CD4-positive, alpha-beta T cell treated with Interleukin-1 beta for 1 hour (primary cell): Measurements from ENCODE around the gene TNFRSF6B.

Experiments
- DNase-seq, 2 donors: peaks; one replicate each; pipeline ENCODE4 v3.0.0-alpha.2; 2020 to 2022

The TNFRSF6B gene

DNA sequence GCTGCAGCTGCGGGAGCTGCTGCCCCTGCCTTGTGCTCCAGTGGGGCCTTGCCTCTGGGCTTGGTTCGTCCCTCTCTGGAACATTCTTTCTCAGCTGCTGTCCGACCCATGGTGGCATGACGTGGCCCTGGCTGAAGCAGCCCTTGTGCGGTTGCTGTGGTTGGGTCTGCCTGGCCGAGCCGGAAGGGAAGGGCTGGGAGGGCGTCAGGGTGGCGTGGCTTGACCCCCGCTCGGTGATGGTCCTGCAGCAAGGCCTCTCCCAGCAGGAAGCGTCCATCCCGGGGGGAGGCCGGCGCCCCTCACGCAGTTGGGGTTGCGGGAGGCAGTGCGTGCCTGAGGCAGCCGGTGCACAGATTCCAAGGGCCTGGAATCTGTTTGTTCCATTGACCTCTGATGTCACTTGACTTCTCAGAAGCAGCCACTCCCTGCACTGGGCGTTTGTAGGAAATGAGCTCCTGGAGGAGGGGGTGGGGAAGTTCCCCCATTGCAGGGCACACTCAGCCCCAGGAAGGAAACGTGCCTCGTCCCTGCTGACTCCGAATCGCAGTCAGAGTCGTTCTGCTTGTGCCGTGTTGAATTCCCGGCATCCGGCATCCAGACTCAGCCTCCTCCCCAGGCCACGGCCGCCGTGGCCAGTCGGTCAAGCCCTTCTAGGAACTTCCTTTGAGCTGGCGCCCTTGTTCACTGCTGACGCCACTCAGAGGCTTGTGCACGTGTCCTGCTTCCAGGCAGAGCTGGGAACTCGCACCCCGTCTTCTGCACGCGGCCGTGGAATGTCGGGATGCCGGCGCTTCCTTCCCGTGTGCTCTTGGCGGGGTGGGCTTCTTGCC, 9.7 kb upstream of the TNFRSF6B start:
- peak; percentile 29 to 79 for DNase-seq

DNA sequence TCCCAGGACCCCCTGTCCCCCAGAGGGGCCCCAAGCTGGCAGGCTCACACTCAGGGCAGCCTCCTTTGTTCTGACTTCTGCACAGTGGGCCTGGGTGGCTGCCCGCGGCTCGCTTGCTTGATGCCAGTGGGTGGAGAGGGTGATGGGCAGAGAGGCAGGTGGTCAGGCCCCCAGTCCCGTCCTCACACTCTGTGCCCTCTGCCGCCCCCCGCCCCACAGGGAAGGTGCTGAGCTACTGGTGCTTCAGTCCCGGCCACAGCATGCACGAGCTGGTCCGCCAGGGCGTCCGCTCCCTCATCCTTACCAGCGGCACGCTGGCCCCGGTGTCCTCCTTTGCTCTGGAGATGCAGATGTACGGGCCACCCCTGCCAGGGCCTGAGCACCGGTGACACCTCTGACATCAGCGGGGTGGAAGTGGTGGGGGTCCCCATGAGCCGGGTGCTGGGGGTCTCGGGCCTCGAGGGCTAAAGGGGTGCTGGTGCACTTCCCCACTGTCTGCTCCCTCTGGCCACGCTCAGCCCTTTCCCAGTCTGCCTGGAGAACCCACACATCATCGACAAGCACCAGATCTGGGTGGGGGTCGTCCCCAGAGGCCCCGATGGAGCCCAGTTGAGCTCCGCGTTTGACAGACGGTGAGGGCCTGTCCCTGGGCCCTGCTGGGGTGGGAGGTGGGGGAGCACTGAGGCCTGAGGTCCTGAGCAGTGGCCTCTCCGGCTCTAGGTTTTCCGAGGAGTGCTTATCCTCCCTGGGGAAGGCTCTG, 8.9 kb upstream of the TNFRSF6B start:
- no peak for DNase-seq

DNA sequence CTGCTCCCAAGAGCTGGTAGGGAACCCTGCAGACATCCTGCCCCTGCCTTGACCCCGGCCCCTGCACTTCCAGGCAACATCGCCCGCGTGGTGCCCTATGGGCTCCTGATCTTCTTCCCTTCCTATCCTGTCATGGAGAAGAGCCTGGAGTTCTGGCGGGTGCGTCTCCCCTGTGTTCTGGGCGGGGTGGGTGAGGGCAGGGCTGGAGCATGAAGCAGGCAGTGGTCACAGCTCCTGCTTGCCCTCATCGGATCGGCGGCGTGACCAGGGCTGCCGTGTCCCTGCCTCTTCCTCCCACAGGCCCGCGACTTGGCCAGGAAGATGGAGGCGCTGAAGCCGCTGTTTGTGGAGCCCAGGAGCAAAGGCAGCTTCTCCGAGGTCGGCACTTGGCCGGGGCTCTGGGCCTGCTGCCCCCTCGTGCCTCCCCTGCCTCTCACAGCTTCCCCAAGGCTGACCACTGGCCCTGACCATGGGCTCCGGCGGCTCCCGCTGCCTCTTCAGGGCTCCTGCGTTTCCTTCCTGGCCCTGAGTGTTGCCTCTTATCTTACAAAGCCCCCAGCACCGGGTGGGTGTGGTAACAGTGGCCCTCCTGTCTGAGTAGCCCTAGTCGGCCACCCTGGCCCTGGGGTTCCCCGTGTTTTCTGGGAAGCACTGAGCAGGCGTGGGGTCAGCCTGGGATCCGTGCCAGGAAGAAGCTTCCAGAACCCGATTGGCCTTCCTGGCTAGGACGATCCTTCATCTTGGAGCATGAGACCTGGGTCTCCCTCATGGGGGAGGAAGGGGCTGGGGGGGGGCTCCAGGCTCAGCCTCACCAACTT, 8.0 kb upstream of the TNFRSF6B start:
- DNase-seq, result no peak

DNA sequence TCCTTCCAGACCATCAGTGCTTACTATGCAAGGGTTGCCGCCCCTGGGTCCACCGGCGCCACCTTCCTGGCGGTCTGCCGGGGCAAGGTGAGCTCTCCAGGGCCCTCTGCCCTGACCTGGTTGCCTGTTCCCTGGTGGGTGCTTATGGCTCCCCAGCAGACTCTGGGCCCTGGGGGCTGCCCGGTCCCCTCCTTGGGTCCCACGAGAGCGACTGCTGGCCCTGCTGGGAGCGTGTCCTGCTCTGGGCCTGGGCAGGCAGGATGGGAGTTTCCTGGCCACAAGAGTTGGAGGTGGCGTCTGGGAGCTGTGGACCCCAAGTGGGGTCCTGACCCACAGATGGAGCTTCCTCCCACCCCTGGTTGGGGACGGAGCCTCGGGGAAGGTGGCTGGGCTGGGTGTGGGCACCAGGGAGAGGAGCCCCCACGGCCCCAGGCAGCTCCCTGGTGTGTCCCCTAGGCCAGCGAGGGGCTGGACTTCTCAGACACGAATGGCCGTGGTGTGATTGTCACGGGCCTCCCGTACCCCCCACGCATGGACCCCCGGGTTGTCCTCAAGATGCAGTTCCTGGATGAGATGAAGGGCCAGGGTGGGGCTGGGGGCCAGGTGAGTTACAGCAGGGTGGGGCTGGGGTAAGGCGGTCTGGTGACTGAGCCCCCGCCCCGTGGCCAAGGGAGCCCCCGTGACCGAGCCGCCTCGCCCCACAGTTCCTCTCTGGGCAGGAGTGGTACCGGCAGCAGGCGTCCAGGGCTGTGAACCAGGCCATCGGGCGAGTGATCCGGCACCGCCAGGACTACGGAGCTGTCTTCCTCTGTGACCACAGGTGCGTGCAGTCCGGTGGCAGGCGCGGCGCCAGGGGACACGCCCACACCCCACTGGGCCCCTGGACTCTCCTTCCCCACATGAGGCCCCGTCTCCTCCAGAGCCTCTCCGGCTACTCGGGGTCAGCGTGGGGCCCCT, 7.1 kb upstream of the TNFRSF6B start:
- no peak for DNase-seq

DNA sequence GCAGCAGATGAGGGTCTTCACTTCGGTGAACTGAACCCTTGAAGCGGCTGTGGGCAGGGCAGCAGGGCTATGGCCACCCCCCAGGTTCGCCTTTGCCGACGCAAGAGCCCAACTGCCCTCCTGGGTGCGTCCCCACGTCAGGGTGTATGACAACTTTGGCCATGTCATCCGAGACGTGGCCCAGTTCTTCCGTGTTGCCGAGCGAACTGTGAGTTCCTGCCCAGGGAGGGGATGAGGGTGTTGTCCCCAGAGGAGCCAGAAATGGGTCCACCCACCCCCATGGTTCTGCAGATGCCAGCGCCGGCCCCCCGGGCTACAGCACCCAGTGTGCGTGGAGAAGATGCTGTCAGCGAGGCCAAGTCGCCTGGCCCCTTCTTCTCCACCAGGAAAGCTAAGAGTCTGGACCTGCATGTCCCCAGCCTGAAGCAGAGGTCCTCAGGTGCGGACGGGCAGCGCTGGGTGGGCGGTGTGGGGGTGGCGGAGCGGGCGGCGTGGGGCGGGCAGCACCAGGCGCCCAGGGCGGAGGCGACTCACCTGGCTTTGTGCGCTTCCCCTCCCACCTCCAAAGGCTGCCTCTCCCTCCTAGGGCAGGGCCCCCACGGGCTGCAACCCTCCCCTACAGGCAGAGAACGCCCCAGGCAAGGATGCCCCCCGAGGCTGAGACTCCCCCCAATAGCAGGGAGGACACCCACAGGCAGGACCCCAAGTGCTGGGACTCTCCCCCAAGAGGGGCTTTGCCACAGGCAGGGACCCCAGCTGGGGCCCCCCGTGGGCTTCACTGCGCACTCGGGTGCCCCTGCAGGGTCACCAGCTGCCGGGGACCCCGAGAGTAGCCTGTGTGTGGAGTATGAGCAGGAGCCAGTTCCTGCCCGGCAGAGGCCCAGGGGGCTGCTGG, 6.2 kb upstream of the TNFRSF6B start:
- DNase-seq, result no peak

DNA sequence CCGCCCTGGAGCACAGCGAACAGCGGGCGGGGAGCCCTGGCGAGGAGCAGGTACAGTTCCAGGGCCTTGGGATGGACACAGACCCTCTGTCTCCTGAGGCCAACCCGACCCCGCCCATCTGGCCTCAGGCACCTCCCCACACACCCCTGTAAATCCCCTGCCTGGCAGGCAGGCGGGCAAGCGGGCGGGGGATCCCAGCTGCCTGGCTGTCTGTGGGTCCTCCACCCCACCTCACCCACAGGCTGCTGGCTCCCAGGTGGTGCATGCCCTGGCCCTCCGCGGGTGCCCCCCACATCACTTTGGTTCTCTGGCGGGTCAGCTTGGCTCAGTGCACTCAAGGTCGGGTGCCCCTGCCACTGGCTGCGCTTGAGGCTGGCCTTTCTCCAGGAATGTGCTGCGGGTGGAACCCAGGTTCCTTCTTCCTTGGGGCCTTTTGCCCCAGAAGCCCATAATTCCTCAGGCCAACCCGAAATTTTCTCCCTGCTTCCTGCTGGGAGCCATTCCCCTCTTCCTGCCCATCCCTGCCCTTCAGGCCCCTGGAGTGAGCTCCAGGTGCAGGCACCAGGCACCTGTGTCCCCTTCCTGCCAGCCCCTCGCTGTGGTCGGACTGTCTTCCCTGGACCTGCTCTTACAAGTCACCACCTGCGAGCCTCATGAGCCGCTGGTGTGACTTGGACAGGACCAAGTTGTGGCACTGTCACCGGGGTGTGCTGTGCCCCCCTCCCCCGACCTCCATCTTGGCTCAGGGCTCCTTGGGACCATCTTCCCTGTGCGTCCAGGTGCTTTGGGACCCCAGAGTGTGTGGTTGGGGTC, 5.3 kb upstream of the TNFRSF6B start:
- no peak for DNase-seq

DNA sequence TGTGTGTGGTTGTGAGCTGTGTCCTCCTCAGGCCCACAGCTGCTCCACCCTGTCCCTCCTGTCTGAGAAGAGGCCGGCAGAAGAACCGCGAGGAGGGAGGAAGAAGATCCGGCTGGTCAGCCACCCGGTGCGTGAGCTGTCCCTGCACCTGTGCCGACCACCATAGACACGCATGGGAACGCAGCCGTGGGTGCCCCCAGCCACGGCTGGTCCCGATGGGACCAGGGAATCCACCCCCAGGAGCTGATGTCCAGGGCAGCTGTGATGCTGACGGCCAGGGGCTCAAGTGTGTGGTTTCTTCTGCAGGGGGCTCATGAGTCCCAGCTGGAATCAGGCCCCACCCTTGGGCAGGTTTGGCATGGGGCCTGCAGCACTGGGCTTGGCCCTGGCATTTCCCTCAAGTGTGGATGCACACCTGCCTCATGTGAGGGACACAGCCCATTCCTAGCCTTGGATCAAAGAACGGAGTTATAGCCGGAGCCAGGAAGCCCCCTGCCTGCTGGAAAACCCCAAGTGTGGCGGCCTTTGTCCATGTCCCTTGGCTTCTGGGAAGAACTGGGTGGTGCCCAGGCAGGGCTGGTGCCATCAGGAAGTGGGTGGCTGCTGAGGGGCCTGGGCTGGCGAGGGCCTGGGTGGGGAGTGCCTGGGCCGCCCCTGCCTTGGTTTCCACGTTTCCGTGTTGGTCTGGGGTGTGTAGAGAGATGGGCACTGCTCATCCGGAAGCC, 4.6 kb upstream of the TNFRSF6B start:
- DNase-seq, result no peak

DNA sequence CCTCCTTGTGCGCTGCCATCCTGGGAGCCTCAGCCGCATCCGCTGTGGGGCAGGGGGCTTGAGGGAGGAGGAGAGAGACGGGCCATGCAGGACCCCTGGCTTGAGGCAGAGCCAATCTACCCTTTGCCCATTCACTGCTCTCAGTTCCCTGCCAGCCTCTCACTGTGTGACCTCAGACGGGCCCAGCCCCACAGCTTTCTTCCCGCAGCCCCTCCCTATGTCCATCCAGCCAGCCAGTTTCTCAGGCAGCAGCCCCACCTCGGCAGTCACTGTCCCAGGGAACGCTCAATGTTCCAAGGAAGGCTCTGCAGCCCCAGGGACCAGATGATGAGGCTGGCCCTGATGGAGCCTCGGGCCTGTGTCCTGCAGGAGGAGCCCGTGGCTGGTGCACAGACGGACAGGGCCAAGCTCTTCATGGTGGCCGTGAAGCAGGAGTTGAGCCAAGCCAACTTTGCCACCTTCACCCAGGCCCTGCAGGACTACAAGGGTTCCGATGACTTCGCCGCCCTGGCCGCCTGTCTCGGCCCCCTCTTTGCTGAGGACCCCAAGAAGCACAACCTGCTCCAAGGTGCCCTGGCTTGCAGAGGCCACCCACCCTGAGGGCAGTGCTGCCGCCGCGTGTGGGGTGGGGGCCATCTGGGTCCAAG, 3.9 kb upstream of the TNFRSF6B start:
- no peak for DNase-seq

DNA sequence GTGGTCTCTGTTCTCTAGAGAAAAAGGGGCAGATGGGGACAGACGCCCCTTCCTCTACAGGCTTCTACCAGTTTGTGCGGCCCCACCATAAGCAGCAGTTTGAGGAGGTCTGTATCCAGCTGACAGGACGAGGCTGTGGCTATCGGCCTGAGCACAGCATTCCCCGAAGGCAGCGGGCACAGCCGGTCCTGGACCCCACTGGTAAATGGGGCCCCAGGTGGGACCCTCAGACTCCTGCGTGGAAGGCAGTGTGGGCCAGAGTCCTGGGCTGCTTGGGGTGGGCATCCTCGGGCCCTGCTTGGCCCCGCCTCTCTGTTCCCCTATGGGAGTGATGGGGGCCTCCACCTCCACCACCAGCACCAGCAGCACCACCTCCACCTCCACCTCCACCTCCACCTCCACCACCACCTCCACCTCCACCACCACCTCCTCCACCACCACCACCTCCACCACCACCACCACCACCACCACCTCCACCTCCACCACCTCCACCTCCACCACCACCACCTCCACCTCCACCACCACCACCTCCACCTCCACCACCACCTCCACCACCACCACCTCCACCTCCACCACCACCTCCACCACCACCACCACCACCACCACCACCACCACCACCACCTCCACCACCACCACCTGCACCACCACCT, 3.2 kb upstream of the TNFRSF6B start:
- DNase-seq, result no peak

DNA sequence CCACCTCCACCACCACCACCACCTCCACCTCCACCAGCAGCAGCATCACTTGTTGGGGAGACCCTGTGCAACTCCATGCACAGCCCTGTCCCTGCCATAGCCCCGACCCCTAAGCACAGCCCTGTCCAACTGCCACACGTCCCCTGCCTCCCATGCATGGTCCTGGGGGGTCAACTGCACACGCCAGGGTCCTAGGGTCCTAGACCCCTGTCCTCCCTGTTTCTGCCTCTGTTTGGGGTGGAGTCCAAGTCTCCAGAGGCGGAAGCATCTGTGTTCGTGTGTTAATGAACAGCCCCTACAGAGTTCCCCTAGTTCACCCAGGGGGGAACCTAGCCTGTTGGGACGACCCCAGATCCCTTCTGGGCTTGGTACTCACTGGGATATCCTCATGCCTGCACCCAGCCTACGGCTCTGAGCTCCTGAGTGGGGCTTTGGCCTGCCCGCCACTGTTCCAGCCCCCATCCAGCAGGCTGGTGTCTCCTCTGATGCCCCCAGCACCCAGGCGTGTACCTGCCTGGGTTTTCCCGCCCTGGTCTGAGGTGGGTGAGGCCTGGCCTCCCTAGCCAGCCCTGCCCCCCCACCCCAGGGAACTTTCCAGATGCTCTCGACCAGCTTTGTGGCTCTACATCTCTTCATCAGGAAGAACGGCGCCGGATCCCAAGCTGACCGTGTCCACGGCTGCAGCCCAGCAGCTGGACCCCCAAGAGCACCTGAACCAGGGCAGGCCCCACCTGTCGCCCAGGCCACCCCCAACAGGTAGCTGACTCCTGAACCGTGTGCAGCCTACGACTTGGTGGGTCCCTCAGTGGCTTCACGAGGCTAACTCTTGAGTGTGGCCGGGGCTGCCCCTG, 2.5 kb upstream of the TNFRSF6B start:
- no peak for DNase-seq

DNA sequence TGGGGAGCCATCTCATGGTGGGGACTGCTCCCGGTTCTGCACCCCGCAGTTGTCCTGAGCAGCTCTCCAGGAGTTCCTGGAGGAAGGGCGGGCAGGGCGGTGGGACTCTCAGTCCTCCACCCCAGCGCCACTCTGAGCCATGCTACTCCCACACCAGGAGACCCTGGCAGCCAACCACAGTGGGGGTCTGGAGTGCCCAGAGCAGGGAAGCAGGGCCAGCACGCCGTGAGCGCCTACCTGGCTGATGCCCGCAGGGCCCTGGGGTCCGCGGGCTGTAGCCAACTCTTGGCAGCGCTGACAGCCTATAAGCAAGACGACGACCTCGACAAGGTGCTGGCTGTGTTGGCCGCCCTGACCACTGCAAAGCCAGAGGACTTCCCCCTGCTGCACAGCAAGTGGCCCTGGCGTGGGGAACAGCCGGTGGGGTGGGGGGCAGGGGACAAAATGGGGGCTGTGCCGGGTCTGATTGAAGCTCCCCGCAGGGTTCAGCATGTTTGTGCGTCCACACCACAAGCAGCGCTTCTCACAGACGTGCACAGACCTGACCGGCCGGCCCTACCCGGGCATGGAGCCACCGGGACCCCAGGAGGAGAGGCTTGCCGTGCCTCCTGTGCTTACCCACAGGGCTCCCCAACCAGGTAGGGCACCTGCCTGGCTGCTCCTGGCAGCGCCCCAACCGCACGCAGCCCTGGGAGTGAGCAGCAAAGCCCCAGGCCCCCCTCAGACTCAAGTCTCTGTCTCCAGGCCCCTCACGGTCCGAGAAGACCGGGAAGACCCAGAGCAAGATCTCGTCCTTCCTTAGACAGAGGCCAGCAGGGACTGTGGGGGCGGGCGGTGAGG, 1.6 kb upstream of the TNFRSF6B start:
- DNase-seq, result no peak

DNA sequence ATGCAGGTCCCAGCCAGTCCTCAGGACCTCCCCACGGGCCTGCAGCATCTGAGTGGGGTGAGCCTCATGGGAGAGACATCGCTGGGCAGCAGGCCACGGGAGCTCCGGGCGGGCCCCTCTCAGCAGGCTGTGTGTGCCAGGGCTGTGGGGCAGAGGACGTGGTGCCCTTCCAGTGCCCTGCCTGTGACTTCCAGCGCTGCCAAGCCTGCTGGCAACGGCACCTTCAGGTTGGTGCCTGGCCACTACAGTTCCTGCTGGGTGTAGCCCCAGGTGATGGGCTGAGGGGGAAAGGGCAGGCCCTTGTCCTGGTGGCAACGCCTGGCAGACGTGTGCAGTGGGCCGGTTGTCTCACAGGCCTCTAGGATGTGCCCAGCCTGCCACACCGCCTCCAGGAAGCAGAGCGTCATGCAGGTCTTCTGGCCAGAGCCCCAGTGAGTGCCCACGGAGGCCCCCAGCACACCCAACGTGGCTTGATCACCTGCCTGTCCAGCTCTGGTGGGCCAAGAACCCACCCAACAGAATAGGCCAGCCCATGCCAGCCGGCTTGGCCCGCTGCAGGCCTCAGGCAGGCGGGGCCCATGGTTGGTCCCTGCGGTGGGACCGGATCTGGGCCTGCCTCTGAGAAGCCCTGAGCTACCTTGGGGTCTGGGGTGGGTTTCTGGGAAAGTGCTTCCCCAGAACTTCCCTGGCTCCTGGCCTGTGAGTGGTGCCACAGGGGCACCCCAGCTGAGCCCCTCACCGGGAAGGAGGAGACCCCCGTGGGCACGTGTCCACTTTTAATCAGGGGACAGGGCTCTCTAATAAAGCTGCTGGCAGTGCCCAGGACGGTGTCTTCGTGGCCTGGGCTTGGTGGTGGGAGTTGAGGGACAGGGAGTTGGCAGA, 787 bp upstream of the TNFRSF6B start:
- DNase-seq, result no peak

DNA sequence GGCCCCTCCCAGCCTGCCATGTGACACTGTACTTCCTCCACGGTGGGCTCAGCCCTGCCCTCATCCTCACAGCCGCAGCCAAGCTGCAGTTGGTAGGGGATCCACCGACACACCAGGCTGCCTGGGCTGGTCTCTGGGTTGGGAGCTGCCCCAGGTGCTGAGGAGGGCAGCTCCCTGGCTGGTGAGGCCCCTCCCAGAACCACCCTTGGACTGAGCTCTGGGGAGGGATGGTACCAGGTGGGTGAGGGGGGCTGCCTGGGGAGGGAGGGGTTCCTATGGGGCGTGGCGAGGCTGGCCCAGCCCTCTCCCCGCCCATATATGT, 185 bp upstream of the TNFRSF6B start:
- peak; percentile 31 to 52 for DNase-seq

DNA sequence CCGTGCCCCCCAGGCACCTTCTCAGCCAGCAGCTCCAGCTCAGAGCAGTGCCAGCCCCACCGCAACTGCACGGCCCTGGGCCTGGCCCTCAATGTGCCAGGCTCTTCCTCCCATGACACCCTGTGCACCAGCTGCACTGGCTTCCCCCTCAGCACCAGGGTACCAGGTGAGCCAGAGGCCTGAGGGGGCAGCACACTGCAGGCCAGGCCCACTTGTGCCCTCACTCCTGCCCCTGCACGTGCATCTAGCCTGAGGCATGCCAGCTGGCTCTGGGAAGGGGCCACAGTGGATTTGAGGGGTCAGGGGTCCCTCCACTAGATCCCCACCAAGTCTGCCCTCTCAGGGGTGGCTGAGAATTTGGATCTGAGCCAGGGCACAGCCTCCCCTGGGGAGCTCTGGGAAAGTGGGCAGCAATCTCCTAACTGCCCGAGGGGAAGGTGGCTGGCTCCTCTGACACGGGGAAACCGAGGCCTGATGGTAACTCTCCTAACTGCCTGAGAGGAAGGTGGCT, 960 bp downstream of the TNFRSF6B start:
- no peak for DNase-seq

DNA sequence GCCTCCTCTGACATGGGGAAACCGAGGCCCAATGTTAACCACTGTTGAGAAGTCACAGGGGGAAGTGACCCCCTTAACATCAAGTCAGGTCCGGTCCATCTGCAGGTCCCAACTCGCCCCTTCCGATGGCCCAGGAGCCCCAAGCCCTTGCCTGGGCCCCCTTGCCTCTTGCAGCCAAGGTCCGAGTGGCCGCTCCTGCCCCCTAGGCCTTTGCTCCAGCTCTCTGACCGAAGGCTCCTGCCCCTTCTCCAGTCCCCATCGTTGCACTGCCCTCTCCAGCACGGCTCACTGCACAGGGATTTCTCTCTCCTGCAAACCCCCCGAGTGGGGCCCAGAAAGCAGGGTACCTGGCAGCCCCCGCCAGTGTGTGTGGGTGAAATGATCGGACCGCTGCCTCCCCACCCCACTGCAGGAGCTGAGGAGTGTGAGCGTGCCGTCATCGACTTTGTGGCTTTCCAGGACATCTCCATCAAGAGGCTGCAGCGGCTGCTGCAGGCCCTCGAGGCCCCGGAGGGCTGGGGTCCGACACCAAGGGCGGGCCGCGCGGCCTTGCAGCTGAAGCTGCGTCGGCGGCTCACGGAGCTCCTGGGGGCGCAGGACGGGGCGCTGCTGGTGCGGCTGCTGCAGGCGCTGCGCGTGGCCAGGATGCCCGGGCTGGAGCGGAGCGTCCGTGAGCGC, 1.6 kb downstream of the TNFRSF6B start:
- no peak for DNase-seq
